Ishikawa (cell line): ENCODE results near the gene FAM89A.

ENCODE experiments used
- CEBPB ChIP-seq: IDR thresholded peaks from 2 replicates; pipeline ENCODE4 v1.6.1; 2012
- CREB1 ChIP-seq: IDR thresholded peaks from 2 replicates; pipeline ENCODE4 v1.6.1; 2012; ENCODE audit warnings: low read depth
- EGR1 ChIP-seq: IDR thresholded peaks from 2 replicates; pipeline ENCODE4 v1.6.1; 2012
- EP300 ChIP-seq: IDR thresholded peaks from 2 replicates; pipeline ENCODE4 v1.6.1; 2012; ENCODE audit warnings: borderline replicate concordance
- FOXM1 ChIP-seq: IDR thresholded peaks from 2 replicates; pipeline ENCODE4 v1.6.1; 2012; ENCODE audit warnings: low read depth, borderline replicate concordance
- NFIC ChIP-seq: IDR thresholded peaks from 2 replicates; pipeline ENCODE4 v1.6.1; 2012
- RAD21 ChIP-seq: IDR thresholded peaks from 2 replicates; pipeline ENCODE4 v1.6.1; 2012; ENCODE audit warnings: low read depth
- TAF1 ChIP-seq: IDR thresholded peaks from 2 replicates; pipeline ENCODE4 v1.6.1; 2012; ENCODE audit warnings: low read depth, mild to moderate bottlenecking
- TCF12 ChIP-seq: IDR thresholded peaks from 2 replicates; pipeline ENCODE4 v1.6.1; 2012; ENCODE audit warnings: low read depth
- TEAD4 ChIP-seq: IDR thresholded peaks from 2 replicates; pipeline ENCODE4 v1.6.1; 2012
- YY1 ChIP-seq: IDR thresholded peaks from 2 replicates; pipeline ENCODE4 v1.6.1; 2012; ENCODE audit warnings: low read depth
- ZBTB7A ChIP-seq: IDR thresholded peaks from 2 replicates; pipeline ENCODE4 v1.6.1; 2012; ENCODE audit warnings: low read depth
- TF ChIP-seq, protein P1 (sequence below): IDR thresholded peaks from 2 replicates; pipeline ENCODE4 v1.6.1; 2012; ENCODE audit warnings: low read depth, mild to moderate bottlenecking
- TF ChIP-seq, protein P2 (sequence below): IDR thresholded peaks from 2 replicates; pipeline ENCODE4 v1.6.1; 2012
- TF ChIP-seq, protein P3 (sequence below): IDR thresholded peaks from 2 replicates; pipeline ENCODE4 v1.6.1; 2012

The FAM89A gene

DNA sequence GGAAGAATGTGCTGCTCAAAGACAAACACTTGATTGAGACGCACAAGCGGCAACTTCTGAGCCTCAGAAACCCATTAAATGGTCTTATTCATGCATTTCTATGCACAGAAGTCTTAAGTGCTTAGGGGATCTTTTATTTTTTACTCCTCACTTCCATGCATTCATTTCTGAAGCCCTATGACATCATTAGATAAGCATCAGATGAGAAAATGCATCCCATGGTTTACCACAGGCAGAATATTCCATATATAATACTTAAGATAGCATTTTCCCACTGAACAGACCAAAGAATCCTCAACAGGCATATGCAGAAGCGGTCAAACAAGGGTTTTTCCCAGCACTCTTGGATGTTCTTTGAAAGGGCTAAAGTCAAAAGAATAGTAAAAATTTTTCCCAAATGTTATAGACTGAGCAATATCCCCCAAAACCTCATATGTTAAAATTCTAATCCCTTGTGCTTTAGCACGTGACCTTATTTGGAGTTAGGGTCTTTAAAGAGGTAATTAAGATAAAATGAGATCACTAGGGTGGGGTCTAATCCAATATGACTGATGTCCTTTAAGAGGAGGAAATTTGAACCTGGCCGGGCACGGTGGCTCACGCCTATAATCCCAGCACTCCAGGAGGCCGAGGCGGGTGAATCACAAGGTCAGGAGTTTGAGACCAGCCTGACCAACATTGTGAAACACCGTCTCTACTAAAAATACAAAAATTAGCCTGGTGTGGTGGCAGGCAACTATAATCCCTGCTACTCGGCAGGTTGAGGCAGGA is 22.6 kb upstream of the FAM89A start:
- no peak for TF ChIP-seq CEBPB
- no peak for TF ChIP-seq NFIC
- TF ChIP-seq TCF12, result no peak

DNA sequence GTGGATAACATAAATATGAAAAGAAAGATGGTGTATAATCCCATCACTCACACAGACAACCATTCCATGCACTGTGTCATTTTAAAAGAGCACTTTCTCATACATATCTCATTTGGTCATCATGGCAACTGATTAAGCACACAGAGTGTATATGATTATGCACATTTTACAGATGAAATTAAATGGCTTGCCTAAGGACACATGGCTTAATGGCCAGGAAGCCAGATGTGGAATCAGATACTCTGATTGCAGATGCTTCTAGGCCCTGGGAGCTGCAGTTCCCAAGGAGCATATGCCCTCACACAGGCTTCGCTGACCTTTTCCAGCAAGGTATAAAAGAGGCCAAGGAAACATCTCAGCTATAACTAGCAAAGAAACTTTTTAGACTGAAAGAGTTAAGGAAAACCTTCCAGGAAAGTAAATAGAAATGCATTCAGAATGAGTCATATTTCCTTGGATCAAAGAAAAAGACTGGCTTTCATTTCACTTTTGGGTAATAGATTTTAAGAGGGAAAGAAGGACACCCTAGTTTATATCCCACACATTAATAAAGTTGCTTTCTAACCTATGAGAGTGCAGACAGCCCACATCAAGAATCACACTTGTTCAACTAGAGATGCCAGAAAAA is 19.6 kb upstream of the FAM89A start:
- TF ChIP-seq NFIC (no peak), TCF12 (no peak), TAF1 (no peak), FOXM1 (no peak), EP300 (no peak), YY1 (no peak), EGR1 (no peak), ZBTB7A (no peak), RAD21 (no peak), CREB1 (no peak), TEAD4 (no peak)
- TF ChIP-seq, protein P1, sequence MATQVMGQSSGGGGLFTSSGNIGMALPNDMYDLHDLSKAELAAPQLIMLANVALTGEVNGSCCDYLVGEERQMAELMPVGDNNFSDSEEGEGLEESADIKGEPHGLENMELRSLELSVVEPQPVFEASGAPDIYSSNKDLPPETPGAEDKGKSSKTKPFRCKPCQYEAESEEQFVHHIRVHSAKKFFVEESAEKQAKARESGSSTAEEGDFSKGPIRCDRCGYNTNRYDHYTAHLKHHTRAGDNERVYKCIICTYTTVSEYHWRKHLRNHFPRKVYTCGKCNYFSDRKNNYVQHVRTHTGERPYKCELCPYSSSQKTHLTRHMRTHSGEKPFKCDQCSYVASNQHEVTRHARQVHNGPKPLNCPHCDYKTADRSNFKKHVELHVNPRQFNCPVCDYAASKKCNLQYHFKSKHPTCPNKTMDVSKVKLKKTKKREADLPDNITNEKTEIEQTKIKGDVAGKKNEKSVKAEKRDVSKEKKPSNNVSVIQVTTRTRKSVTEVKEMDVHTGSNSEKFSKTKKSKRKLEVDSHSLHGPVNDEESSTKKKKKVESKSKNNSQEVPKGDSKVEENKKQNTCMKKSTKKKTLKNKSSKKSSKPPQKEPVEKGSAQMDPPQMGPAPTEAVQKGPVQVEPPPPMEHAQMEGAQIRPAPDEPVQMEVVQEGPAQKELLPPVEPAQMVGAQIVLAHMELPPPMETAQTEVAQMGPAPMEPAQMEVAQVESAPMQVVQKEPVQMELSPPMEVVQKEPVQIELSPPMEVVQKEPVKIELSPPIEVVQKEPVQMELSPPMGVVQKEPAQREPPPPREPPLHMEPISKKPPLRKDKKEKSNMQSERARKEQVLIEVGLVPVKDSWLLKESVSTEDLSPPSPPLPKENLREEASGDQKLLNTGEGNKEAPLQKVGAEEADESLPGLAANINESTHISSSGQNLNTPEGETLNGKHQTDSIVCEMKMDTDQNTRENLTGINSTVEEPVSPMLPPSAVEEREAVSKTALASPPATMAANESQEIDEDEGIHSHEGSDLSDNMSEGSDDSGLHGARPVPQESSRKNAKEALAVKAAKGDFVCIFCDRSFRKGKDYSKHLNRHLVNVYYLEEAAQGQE, result no peak
- TF ChIP-seq, protein P2, sequence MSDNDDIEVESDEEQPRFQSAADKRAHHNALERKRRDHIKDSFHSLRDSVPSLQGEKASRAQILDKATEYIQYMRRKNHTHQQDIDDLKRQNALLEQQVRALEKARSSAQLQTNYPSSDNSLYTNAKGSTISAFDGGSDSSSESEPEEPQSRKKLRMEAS, result no peak
- TF ChIP-seq, protein P3, sequence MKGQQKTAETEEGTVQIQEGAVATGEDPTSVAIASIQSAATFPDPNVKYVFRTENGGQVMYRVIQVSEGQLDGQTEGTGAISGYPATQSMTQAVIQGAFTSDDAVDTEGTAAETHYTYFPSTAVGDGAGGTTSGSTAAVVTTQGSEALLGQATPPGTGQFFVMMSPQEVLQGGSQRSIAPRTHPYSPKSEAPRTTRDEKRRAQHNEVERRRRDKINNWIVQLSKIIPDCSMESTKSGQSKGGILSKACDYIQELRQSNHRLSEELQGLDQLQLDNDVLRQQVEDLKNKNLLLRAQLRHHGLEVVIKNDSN, result no peak

DNA sequence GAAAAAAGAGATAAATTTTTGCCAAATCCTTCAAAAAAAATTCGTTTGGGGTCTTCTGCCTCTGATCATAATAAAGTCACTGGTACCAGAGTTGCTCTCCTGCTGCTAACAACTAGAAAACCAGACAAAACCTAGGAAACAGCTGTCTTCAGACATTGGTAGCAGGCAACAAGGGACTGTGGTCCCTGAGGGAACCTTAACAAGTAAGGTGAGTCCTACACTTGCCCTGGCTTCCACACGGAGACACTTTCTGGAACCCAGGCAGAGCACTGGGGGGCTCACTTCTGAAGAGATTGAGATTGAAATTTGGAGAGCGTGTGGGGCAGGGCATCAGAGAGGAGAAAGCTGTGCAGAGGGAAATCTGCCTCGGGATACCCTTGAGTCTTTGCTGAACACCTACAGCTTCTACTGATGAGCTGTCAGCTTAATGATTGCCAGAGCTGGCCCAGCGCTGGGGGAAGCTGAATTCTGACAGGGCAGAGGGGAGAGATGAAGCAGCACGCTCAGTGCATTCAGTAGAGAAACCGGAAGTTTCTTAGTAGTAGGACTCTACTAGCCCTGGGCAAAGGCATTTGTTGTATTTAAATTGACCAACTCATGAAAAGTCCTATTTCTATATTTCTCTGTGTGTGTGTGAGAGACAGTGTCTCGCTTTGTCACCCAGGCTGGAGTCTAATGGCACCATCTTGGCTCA is 18.5 kb upstream of the FAM89A start:
- TF ChIP-seq TCF12, result no peak
- no peak for TF ChIP-seq RAD21
- no peak for TF ChIP-seq YY1
- TF ChIP-seq TAF1, result no peak
- no peak for TF ChIP-seq TEAD4
- TF ChIP-seq EGR1, result no peak

DNA sequence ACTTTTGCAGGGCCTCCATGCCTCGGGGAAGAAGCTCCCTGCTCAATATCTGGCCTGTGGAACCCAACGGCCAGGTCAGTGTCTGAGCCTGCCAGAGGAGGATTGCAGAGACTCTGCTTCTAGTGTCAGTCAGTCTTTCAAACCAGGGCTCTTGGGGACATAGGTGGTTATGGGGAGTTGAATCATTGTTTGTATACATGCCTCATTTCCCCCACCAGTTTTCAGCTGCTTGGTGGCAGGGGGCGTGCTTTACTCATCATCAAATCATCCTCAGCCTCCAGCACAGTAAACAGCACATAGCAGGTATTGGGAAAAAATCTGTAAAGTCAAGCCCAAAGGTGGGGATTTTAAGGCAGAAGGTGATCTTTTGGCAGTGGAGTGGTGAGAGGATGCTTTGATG is 17.4 kb upstream of the FAM89A start:
- TF ChIP-seq, protein P3, result no peak
- TF ChIP-seq, protein P1, result no peak
- TF ChIP-seq NFIC (no peak), RAD21 (no peak), FOXM1 (no peak), CREB1 (no peak), YY1 (no peak), EGR1 (no peak), TCF12 (no peak)

DNA sequence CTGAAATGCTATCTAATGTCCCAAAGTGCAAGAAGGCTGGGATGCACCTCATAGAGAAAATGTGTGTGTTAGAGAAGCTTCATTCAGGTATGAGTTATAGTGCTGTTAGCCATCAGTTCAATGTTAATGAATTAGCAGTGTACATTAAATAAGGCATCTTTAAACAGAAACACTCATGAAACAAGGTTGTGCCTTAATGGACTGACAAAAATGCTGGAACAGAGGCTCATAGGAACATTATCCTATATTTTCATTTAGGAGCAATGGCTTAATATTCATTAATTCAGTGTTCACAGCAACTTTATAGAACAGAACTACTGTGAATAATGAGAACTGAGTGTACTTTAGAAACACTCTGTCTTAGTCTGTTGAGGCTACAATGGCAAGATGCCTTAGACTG is 15.2 kb upstream of the FAM89A start:
- no peak for TF ChIP-seq TEAD4

DNA sequence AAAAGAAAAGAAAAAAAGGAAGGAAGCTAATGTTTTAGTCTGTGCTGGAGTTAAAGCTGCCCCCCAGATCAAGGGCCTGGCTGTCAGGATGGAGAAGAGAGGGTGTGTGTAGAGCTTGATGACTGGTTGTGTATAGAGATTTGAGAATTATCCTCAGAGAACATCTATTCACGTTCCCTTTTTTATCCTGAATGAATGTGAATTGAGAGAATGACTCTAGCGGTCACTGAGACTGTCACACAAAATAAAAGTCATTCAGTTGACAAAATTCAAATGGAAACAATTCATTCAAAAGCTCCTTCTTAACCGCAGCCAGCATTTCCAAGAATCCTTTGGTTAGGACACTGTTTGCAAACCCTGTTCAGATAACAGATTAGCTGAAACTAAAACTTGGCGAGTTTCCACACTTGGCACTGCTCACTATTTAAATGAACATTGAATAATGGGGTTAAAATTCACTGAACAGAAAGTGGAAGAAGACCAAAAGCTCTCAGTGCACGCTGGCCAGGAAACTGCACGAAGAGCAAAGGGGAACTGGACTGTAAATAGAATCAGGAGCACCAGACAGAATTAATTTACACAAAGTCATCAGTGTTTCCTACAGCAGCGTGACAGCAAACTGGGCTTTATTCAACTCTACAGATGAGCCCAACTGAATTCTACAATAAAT is 13.6 kb upstream of the FAM89A start:
- TF ChIP-seq CEBPB, result no peak
- no peak for TF ChIP-seq TCF12
- TF ChIP-seq RAD21, result no peak
- TF ChIP-seq CREB1, result no peak
- no peak for TF ChIP-seq TEAD4
- TF ChIP-seq FOXM1, result no peak
- TF ChIP-seq, protein P2, result no peak
- TF ChIP-seq TAF1, result no peak
- no peak for TF ChIP-seq YY1
